HepG2 (cell line): Measurements from ENCODE around the gene CCDC142. TPM values are rescaled to one million over a fixed set of nuclear protein-coding genes. Genes with fewer than 3 reads are reported as not detected.

Source experiments
- AHR ChIP-seq: IDR thresholded peaks from 2 replicates; pipeline ENCODE4 v1.6.1; 2018; ENCODE audit warnings: missing genetic modification reagents, missing compliant biosample characterization
- EED ChIP-seq: sonication (generic); formaldehyde crosslinking; IDR thresholded peaks from 2 replicates; pipeline ENCODE4 v1.5.0; 2020; ENCODE audit warnings: mild to moderate bottlenecking, missing genetic modification reagents
- EHMT2 ChIP-seq: fragments of 200-600 bp; sonication (generic); IDR thresholded peaks from 2 replicates; pipeline ENCODE4 v1.7.0; 2017; ENCODE audit warnings: antibody characterized with exemption, low read depth, low read length, borderline replicate concordance
- FOXP1 ChIP-seq, 2 experiments: fragments of 450-650 bp in 1 of 2; IDR thresholded peaks; 2 replicates each; pipeline ENCODE4 v1.6.1; 2017 to 2018; ENCODE audit warnings: antibody characterized with exemption in 1 of 2
- GLMP ChIP-seq: sonication (generic); formaldehyde crosslinking; IDR thresholded peaks from 2 replicates; pipeline ENCODE4 v1.9.0; 2021; ENCODE audit warnings: missing genetic modification reagents, mild to moderate bottlenecking, borderline replicate concordance
- HDAC6 ChIP-seq: fragments of 200-600 bp; sonication (generic); IDR thresholded peaks from 2 replicates; pipeline ENCODE4 v1.7.0; 2017; ENCODE audit warnings: mild to moderate bottlenecking, antibody characterized with exemption, low read length, low read depth
- IRF1 ChIP-seq: sonication (generic); formaldehyde crosslinking; IDR thresholded peaks from 2 replicates; pipeline ENCODE4 v1.4.0; 2020; ENCODE audit warnings: low read depth, mild to moderate bottlenecking, missing genetic modification reagents
- IRF2 ChIP-seq: IDR thresholded peaks from 2 replicates; pipeline ENCODE4 v1.6.1; 2018; ENCODE audit warnings: missing genetic modification reagents, missing compliant biosample characterization
- KDM1A ChIP-seq: IDR thresholded peaks from 2 replicates; pipeline ENCODE4 v1.6.1; 2016; ENCODE audit warnings: missing compliant biosample characterization
- MBD4 ChIP-seq: IDR thresholded peaks from 2 replicates; pipeline ENCODE4 v1.6.1; 2012; ENCODE audit warnings: low read length, inconsistent platforms, borderline replicate concordance
- MIER2 ChIP-seq: IDR thresholded peaks from 2 replicates; pipeline ENCODE4 v1.6.1; 2016; ENCODE audit warnings: missing biosample characterization, missing genetic modification reagents
- MYC ChIP-seq: sonication (generic); formaldehyde crosslinking; IDR thresholded peaks from 2 replicates; pipeline ENCODE4 v1.9.0; 2021; ENCODE audit warnings: missing genetic modification reagents, borderline replicate concordance
- NFIC ChIP-seq: IDR thresholded peaks from 2 replicates; pipeline ENCODE4 v1.6.1; 2012; ENCODE audit warnings: mild to moderate bottlenecking, low read length, inconsistent platforms
- POLR2A ChIP-seq, 2 experiments: IDR thresholded peaks; 2 replicates each; pipeline ENCODE4 v1.6.1; 2011; ENCODE audit warnings: low read depth in 2 of 2, low read length in 2 of 2, mild to moderate bottlenecking in 1 of 2, moderate library complexity in 1 of 2; ENCODE audit not compliant: insufficient read depth in 1 of 2
- REXO4 ChIP-seq: sonication (generic); formaldehyde crosslinking; IDR thresholded peaks from 2 replicates; pipeline ENCODE4 v1.8.0; 2022; ENCODE audit warnings: missing genetic modification reagents, mild to moderate bottlenecking, borderline replicate concordance
- RXRB ChIP-seq: IDR thresholded peaks from 2 replicates; pipeline ENCODE4 v1.6.1; 2016; ENCODE audit warnings: borderline replicate concordance, missing genetic modification reagents, missing compliant biosample characterization
- SMC3 ChIP-seq: IDR thresholded peaks from 2 replicates; pipeline ENCODE4 v1.6.1; 2011; ENCODE audit warnings: low read length, improper control_type of control experiment
- TCF7L2 ChIP-seq: IDR thresholded peaks from 2 replicates; pipeline ENCODE4 v1.6.1; 2011; ENCODE audit warnings: mild to moderate bottlenecking, low read depth, low read length, moderate library complexity
- THYN1 ChIP-seq: sonication (generic); formaldehyde crosslinking; IDR thresholded peaks from 2 replicates; pipeline ENCODE4 v1.8.1; 2023; ENCODE audit warnings: low read depth, mild to moderate bottlenecking, moderate library complexity, missing genetic modification reagents, borderline replicate concordance
- ZBTB1 ChIP-seq: sonication (generic); formaldehyde crosslinking; IDR thresholded peaks from 2 replicates; pipeline ENCODE4 v1.4.0; 2020; ENCODE audit warnings: missing genetic modification reagents, borderline replicate concordance
- ZFP41 ChIP-seq: sonication (generic); formaldehyde crosslinking; IDR thresholded peaks from 2 replicates; pipeline ENCODE4 v1.4.0; 2020; ENCODE audit warnings: mild to moderate bottlenecking, missing genetic modification reagents, borderline replicate concordance
- ZKSCAN1 ChIP-seq: fragments of 150-350 bp; IDR thresholded peaks from 2 replicates; pipeline ENCODE4 v1.6.1; 2014; ENCODE audit warnings: low read length
- ZNF12 ChIP-seq: sonication (generic); formaldehyde crosslinking; IDR thresholded peaks from 2 replicates; pipeline ENCODE4 v1.5.0; 2020; ENCODE audit warnings: missing genetic modification reagents
- ZNF564 ChIP-seq: sonication (generic); formaldehyde crosslinking; IDR thresholded peaks from 2 replicates; pipeline ENCODE4 v1.8.1; 2023; ENCODE audit warnings: mild to moderate bottlenecking, missing genetic modification reagents
- ZNF597 ChIP-seq: sonication (generic); formaldehyde crosslinking; IDR thresholded peaks from 2 replicates; pipeline ENCODE4 v1.5.0; 2020; ENCODE audit warnings: missing genetic modification reagents
- ZNF709 ChIP-seq: sonication (generic); formaldehyde crosslinking; IDR thresholded peaks from 2 replicates; pipeline ENCODE4 v1.5.0; 2020; ENCODE audit warnings: mild to moderate bottlenecking, missing genetic modification reagents
- ZNF850 ChIP-seq: sonication (generic); formaldehyde crosslinking; conservative IDR thresholded peaks from 2 replicates; pipeline ENCODE4 v1.9.0; 2021; ENCODE audit warnings: mild to moderate bottlenecking, missing genetic modification reagents
- ZNF883 ChIP-seq: sonication (generic); formaldehyde crosslinking; IDR thresholded peaks from 2 replicates; pipeline ENCODE4 v1.5.1; 2020; ENCODE audit warnings: mild to moderate bottlenecking, missing genetic modification reagents; ENCODE audit errors: not compliant biosample characterization
- ZSCAN9 ChIP-seq: IDR thresholded peaks from 2 replicates; pipeline ENCODE4 v1.6.1; 2016; ENCODE audit warnings: borderline replicate concordance
- polyA plus RNA-seq, 8 experiments: library from polyadenylated mRNA; depleted of rRNA in 3 of 8; stranded (reverse) in 7 of 8; unstranded in 1 of 8; fragments of >200 nt; fragmentation: Illumina TruSeq in 4 of 8; extraction: Trizol in 4 of 8; gene quantifications; 2 replicates each; pipeline versions ENCODE4 v1.2.1 to v1.2.3, GENCODE V29; 2011 to 2016; ENCODE audit warnings: low read depth in 4 of 8, missing spikeins in 1 of 8, mixed read lengths in 1 of 8; ENCODE audit not compliant: insufficient read depth in 1 of 8
- total RNA-seq, 5 experiments: library from RNA; depleted of rRNA; stranded (reverse); fragments of >200 nt; fragmentation: Illumina TruSeq; extraction: Trizol; gene quantifications; 2 replicates each; pipeline ENCODE4 v1.2.3, GENCODE V29; 2016; ENCODE audit warnings: low read depth in 1 of 5

The CCDC142 gene
- total and polyA plus RNA-seq, 2 of the 13 experiments (the other 11 are each of a cell fraction or from before 2014, with no cell fraction given), result 14.7 to 30.4 TPM

- TF ChIP-seq RXRB (0 out of 2 replicates have a peak, but pooled peaks have one; percentile 53), NFIC (no peak; the same call in 1 of the 2 replicates), ZNF883 (CRISPR knock-in tag) (peak; percentile 77), IRF2 (no peak; the same call in 1 of the 2 replicates), GLMP (0 out of 2 replicates have a peak, but pooled peaks have one; percentile 72), ZSCAN9 (CRISPR knock-in tag) (peak; percentile 82), ZNF12 (CRISPR knock-in tag) (0 out of 2 replicates have a peak, but pooled peaks have one; percentile 61), ZKSCAN1 (no peak), SMC3 (peak; percentile 3; the same call in 1 of the 2 replicates), EHMT2 (no peak), HDAC6 (no peak), ZNF709 (CRISPR knock-in tag) (peak; percentile 93; the same call in 1 of the 2 replicates), KDM1A (no peak), MYC (CRISPR knock-in tag) (peak; percentile 11), ZFP41 (no peak; the same call in 1 of the 2 replicates), IRF1 (CRISPR knock-in tag) (no peak), EED (CRISPR knock-in tag) (peak; percentile 90; the same call in 1 of the 2 replicates), ZBTB1 (CRISPR knock-in tag) (no peak), MBD4 (no peak), ZNF597 (CRISPR knock-in tag) (peak; percentile 98; the same call in 1 of the 2 replicates), TCF7L2 (no peak), ZNF564 (CRISPR knock-in tag) (peak; percentile 37), REXO4 (CRISPR knock-in tag) (0 out of 2 replicates have a peak, but pooled peaks have one; percentile 26), FOXP1 (IDR thresholded peaks at IDR 0.05) (no peak), FOXP1 (CRISPR knock-in tag; IDR thresholded peaks at IDR 0.05) (no peak; the same call in 1 of the 2 replicates), ZNF850 (CRISPR knock-in tag) (peak; percentile 97), POLR2A (IDR thresholded peaks at IDR 0.05; ENCODE audit: insufficient read depth in 1 of 2, low read depth in 2 of 2, low read length in 2 of 2) (peak; percentile 98), THYN1 (CRISPR knock-in tag) (0 out of 2 replicates have a peak, but pooled peaks have one; percentile 2), MIER2 (peak; percentile 10; the same call in 1 of the 2 replicates), AHR (CRISPR knock-in tag) (no peak; the same call in 1 of the 2 replicates)
These were observed 40.9 kb downstream of the CCDC142 start, which contains the start of gene RTKN (continued) for GRCh38 chr2:74441690-74442482.
